Measurements from ENCODE around the gene CHST11. TPM values are rescaled to one million over a fixed set of nuclear protein-coding genes. Genes with fewer than 3 reads are reported as not detected.

CHST11 gene
- total RNA-seq, 1 donor from 2014 or later, result 11.4 TPM

DNA sequence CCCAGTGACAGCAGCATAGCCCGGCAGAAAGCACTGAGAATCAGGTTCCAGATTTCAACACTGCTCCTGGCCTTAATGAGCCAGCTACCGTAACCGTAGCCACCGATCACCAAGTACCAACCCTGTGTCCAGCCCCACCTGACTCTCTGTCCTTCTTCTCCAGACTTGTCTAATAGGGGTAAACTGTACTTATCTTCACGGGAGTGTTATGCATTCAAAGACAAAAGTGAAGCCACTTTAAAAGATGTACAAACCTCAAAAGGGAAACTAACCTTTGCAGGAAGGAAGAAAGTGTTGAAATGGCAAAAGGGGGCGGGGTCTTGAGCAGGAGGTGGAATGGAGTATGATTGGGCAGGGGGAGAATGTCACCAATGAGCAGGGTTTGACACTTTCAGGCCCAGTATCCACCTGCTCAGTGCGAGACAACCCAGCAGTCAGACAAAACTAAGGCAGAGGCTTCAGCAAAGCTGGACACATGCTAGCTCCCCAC lies 226.1 kb downstream of the CHST11 start:
- Mint-ChIP-seq H3K4me3 (ENCODE audit: low read depth) (no peak overlapping the region), H3K9me3 (ENCODE audit: low read depth) (no peaks in the 10 kb centered on the region), H3K36me3 (ENCODE audit: insufficient read depth) (no peaks in the 10 kb centered on the region), H3K27me3 (no peaks in the 10 kb centered on the region), H3K4me1 (ENCODE audit: low read depth) (peaks cover under 1% of the 10 kb centered on the region), H3K27ac (no peak overlapping the region)
- DNase-seq (ENCODE audit: low spot score, unreplicated experiment), result no peak
- TF ChIP-seq, protein P1, sequence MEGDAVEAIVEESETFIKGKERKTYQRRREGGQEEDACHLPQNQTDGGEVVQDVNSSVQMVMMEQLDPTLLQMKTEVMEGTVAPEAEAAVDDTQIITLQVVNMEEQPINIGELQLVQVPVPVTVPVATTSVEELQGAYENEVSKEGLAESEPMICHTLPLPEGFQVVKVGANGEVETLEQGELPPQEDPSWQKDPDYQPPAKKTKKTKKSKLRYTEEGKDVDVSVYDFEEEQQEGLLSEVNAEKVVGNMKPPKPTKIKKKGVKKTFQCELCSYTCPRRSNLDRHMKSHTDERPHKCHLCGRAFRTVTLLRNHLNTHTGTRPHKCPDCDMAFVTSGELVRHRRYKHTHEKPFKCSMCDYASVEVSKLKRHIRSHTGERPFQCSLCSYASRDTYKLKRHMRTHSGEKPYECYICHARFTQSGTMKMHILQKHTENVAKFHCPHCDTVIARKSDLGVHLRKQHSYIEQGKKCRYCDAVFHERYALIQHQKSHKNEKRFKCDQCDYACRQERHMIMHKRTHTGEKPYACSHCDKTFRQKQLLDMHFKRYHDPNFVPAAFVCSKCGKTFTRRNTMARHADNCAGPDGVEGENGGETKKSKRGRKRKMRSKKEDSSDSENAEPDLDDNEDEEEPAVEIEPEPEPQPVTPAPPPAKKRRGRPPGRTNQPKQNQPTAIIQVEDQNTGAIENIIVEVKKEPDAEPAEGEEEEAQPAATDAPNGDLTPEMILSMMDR (IDR thresholded peaks at IDR 0.05; ENCODE audit: unreplicated experiment), result no peak

DNA sequence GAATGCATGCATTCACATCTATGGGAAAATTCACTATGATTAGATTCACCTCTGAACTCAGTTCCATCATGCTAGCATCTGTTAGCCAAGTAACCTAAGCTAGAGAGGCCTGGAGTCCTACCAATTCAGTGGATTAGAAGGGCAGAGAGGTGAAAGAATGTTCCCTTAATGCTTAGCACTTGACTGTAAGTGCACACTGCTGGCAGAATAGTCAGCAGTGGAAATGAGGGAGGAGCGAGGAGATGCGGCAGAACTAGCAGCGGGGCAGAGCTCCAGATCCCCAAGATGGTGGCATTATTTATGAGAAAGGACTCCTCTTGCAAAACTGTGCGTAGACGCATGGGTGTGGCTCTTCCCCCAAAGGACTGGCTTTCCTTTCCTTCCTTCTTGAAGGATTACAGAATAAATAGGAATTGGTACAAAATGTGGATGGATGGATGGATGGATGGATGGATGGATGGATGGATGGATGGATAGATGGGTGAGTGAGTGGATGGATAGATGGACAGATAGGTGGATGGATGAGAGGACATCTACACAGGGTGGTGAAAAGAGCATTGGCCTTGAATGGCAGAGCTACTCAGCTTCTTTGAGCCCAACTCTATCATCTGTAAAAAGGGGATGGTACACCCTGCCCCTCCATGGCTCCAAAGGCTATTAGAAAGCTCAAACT lies 227.2 kb downstream of the CHST11 start:
- H3K27me3 Mint-ChIP-seq, result no peaks in the 10 kb centered on the region
- H3K4me3 Mint-ChIP-seq (ENCODE audit: low read depth), result no peak overlapping the region
- H3K9me3 Mint-ChIP-seq (ENCODE audit: low read depth), result no peaks in the 10 kb centered on the region
- no peak overlapping the region for H3K27ac Mint-ChIP-seq
- H3K4me1 Mint-ChIP-seq (ENCODE audit: low read depth), result no peaks in the 10 kb centered on the region
- no peak for DNase-seq (ENCODE audit: low spot score, unreplicated experiment)
- TF ChIP-seq, protein P1 (IDR thresholded peaks at IDR 0.05; ENCODE audit: unreplicated experiment), result no peak
- no peaks in the 10 kb centered on the region for H3K36me3 Mint-ChIP-seq (ENCODE audit: insufficient read depth)

DNA sequence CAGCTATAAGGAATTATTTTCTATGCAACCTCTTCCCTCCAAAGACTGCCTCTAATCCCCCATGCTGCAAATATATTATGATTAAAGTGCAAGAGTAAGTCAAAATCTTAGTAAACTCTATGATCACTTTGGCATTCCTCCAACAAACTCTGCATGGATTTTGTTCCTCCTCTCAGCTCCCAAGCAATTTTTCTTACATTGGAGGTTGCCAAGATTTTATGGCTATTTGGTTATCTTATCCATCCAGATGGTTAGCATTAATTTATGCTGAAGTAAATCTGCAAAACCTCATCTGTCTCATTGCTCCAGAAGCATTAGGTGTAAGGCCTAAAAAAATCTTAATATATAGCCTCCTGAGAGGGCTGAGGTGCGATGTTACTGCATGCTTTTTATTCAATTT lies 228.1 kb downstream of the CHST11 start:
- no peak overlapping the region for H3K27ac Mint-ChIP-seq
- no peaks in the 10 kb centered on the region for H3K9me3 Mint-ChIP-seq (ENCODE audit: low read depth)
- H3K36me3 Mint-ChIP-seq (ENCODE audit: insufficient read depth), result no peaks in the 10 kb centered on the region
- H3K27me3 Mint-ChIP-seq, result no peaks in the 10 kb centered on the region
- DNase-seq (ENCODE audit: low spot score, unreplicated experiment), result no peak
- TF ChIP-seq, protein P1 (IDR thresholded peaks at IDR 0.05; ENCODE audit: unreplicated experiment), result no peak
- no peaks in the 10 kb centered on the region for H3K4me1 Mint-ChIP-seq (ENCODE audit: low read depth)
- H3K4me3 Mint-ChIP-seq (ENCODE audit: low read depth), result no peak overlapping the region

DNA sequence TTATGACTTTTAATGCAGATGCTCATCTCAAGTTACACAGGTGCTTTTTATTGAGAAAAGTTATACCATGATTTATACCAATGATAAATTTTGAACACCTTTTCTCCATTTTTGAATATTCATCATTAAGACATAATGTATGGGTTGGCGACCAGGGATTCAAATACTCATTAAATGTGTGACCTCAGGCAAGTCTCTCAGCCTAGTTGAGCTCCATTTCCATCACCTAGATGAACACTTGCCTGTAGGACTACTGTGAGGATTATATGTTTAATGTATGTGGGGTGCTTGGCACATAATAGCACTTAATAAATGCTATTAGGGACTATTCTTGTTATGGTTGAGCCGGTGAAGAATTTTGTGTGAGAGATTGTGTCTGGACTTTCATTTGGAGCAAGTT lies 228.6 kb downstream of the CHST11 start:
- H3K9me3 Mint-ChIP-seq (ENCODE audit: low read depth), result no peaks in the 10 kb centered on the region
- no peaks in the 10 kb centered on the region for H3K27me3 Mint-ChIP-seq

DNA sequence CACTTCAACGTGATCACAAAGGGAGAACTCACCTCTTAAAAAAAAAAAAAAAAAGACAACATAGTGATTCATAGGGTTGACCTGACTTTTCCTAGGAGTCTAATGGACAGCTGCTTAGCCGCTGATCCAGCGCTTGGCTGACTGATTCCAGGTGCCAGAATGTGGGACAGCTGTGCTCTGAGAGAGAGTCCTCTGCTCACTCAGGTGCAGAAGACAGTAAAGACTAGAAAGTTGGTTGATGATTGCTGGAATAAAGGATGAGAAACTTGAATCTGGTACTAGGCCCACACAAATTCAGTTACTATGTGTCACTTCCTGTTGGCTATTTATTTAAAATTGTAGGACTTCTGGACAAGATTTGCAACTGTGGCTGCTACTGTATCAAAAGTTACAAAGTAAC lies 229.4 kb downstream of the CHST11 start:
- no peak overlapping the region for H3K4me3 Mint-ChIP-seq (ENCODE audit: low read depth)
- no peaks in the 10 kb centered on the region for H3K36me3 Mint-ChIP-seq (ENCODE audit: insufficient read depth)
- DNase-seq (ENCODE audit: low spot score, unreplicated experiment), result no peak
- no peaks in the 10 kb centered on the region for H3K4me1 Mint-ChIP-seq (ENCODE audit: low read depth)
- H3K27ac Mint-ChIP-seq, result no peak overlapping the region
- no peaks in the 10 kb centered on the region for H3K9me3 Mint-ChIP-seq (ENCODE audit: low read depth)
- TF ChIP-seq, protein P1 (IDR thresholded peaks at IDR 0.05; ENCODE audit: unreplicated experiment), result no peak
- H3K27me3 Mint-ChIP-seq, result no peaks in the 10 kb centered on the region

More for the DNA sequence above, 228.6 kb downstream of the CHST11 start:
- Mint-ChIP-seq H3K36me3 (ENCODE audit: insufficient read depth) (no peaks in the 10 kb centered on the region), H3K27ac (no peak overlapping the region), H3K4me1 (ENCODE audit: low read depth) (no peaks in the 10 kb centered on the region), H3K4me3 (ENCODE audit: low read depth) (no peak overlapping the region)
- DNase-seq (ENCODE audit: low spot score, unreplicated experiment), result no peak
- TF ChIP-seq, protein P1 (IDR thresholded peaks at IDR 0.05; ENCODE audit: unreplicated experiment), result no peak
